Stimulated activated CD4-positive, alpha-beta T cell treated with anti-CD3 and anti-CD28 coated beads, Interleukin-1b, Interleukin-23, amount 100 ng/mL, for 24 hours (primary cell): ENCODE results near the gene MVD.

Experiments
- DNase-seq, 4 experiments: peaks; one replicate each; pipeline ENCODE4 v3.0.0-alpha.2; 2020; ENCODE audit warnings: low read depth in 4 of 4, low spot score in 1 of 4

The MVD gene

DNA sequence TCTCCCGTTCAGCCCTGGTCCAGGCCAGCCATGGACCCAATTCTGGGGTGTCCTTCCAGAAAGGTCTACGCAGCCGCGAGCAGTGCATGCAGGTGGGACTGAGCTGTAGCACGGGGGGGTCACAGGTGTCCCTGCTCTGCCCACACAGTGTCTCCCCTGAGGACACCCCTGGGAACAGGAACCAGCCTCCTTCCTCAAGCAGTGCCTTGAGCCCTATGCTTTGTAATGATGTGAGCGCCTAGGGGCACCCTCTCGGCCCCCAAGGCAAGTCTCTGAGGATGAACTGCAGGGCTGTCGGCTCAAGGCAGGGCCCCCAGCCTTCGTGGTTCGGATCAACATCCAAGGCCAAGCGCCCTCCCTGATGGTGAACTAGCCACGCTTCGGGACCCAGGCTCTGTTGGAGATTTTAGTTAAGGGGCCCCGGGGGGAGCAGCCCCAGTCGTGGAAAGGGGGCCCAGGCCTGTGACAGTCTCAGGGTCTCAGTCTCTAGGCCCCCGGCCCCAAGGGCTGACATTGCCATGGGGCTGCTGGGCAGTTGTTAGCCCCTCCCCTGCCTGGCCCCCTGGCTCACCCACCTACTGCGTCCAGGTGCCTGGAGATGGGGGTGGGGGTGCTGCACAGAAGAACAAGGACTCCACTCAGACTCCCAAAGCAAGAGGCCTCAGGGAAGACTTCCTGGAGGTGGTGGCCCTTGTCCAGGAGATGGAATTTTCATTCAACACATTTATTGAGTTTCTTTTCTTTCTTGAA is 22.2 kb downstream of the MVD start:
- DNase-seq = no peak

DNA sequence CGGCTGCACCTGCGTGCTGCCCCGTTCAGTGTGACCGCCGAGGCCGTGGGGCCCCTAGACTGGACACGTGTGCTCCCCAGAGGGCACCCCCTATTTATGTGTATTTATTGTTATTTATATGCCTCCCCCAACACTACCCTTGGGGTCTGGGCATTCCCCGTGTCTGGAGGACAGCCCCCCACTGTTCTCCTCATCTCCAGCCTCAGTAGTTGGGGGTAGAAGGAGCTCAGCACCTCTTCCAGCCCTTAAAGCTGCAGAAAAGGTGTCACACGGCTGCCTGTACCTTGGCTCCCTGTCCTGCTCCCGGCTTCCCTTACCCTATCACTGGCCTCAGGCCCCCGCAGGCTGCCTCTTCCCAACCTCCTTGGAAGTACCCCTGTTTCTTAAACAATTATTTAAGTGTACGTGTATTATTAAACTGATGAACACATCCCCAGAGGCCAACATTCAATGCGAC is 22.8 kb downstream of the MVD start:
- DNase-seq = no peak

DNA sequence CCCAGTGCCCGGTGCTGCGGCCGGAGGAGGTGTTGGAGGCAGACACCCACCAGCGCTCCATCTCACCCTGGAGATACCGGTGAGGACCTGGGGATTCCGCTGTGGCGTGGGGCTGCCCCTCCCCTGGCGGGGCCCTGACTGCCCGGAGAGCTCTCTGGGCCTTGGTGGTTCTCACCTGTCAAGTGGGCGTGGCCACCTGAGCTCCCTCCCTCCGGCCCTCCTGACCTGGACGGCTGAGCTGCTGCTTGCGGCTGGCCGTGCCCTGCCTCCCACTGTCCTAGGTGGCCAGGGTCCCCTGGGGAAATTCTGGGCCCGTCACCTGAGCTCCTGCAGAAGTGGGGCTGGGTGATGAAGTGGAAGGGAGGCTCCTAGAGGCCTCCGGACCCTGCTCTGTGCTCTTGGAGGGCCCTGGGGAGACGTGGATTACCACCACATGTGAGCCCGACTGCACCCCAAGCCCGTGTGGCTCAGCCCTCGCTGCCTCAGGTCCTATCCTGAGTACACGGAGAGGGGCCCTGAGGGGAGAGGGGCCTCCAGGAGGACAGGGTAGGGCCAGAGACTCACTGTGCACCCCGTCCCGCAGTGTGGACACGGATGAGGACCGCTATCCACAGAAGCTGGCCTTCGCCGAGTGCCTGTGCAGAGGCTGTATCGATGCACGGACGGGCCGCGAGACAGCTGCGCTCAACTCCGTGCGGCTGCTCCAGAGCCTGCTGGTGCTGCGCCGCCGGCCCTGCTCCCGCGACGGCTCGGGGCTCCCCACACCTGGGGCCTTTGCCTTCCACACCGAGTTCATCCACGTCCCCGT is 23.5 kb downstream of the MVD start:
- no peak for DNase-seq

DNA sequence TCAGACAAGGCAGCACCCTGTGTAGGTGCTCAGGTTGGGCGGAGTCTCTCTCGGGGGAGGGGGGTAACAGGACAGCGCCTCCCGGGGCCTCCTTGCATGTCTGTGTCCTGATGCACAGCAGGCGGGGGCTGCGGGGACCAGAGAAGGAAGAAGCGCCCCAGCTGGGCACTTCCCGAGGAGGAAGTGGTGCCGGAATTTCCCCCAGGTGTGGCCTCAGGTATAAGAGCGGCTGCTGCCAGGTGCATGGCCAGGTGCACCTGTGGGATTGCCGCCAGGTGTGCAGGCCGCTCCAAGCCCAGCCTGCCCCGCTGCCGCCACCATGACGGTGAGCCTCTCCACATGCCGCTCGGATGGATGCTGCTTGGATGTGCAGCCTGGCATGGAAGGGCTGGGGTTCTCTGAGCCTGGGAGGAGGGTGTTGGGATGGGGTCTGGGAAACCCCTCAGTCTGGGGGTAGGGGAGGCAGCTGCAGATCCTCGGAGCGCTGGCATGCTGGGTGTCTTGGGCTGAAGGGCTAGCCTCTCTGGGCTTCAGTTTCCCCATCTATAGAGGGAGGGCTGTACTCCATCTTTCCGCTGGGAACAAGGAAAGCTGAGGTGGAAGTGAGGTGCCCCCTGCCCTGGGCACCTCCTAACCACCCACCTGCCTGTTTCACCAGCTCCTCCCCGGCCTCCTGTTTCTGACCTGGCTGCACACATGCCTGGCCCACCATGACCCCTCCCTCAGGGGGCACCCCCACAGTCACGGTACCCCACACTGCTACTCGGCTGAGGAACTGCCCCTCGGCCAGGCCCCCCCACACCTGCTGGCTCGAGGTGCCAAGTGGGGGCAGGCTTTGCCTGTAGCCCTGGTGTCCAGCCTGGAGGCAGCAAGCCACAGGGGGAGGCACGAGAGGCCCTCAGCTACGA is 24.3 kb downstream of the MVD start, which contains the start of gene IL17C:
TSS of gene IL17C (plus strand) at position 250 of the 908 bp plus-strand sequence. CDS start at position 320, 70 bp downstream.
- DNase-seq = no peak

DNA sequence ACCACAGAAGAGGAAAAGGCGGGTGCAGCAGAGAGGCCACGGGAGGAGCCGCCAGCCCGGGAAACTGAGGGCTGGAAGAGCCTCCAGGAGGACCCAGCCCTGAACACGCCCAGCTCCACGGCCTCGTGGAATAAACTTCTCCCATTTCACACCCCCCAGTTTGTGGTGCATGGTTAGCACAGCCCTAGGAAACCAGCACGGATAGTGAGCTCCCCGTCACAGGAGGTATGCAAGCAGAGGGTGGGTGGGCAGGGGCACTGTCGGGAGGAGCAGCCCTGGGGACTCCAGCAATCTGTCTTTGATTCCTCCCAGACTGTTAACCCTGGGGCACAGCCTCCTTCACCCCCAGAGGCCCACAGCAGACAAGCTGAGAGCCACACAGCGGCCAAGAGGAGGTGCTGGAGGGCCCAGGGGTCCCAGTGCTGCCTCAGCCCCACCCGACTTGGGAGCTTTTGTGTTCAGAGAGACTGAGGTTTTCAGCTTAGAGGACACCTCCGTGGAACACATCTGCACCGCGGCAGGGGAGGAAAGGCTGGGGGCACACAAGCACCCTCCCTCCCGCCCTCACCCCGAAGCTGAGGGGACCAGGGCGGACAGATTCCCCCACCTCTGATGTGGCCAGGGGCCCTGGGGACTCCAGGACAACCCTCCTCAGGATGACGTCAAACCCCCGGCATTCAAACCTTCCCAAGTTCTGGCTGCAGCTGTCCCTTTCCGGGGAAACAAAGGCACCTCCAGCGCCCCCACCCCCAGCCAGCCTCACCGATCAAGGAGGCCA is 26.2 kb downstream of the MVD start:
- no peak for DNase-seq

DNA sequence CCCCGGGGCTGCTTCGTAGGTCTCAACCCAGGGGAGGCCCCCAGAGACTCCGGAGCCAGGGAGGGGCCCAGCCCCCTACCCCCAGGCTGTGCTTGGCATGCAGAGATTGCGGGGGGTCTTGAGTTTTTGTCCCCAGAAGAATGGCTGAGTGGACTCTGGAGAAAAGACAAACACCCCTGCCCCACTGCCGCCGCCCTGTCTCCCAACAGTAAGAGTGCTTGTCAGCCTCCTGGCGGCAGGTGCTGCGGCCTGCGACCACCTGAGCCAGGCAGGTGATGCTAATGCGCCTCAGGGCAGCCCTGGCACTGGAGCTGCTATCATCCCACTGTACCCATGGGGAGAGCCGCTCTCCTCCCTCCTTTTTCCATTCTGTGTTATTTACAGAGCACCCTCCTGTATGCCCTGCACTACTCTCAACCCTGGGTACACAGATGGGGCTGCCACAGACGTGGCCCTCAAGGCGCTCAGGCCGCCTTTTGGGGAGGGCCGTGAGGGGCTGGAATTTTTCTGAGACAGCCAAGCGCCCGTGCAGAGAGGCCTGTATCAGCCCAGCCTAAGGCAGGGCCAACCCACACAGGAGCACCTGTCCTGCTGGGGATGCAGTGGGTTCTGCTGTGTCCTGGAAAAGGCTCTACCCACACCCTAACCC is 27.1 kb downstream of the MVD start:
- no peak for DNase-seq

DNA sequence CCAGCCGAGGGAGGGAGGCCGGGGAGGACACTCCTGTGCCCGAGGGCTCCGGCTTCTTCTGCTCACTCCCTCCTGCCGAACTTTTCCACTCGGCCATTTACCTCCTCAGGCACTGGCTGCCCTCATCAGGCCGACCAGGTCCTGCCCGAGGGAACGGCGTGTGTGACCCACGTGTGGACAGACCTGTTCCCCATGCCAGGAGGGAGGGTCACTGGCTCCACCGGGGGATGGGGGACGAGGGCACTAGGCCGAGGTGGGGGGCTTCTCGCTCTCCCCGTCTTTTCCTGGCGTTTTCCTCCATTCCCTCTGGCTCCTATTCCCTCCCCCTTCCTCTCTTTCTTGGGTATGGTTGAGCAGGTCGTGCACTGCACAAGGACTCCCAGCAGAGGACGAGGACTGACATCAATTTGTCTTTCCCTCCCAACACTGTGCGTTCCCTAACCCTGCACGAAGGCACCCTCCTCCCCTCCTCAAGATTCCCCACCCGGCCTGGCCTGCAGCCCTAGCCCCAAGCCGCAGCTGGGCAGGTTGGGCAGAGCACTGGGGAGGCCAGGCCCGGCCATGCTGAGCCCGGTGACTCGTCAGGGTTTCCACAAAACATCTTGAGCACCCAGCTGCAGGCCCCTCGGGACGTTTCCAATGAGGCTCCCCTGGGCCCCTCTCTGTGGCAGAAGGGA is 27.8 kb downstream of the MVD start:
- DNase-seq = no peak

DNA sequence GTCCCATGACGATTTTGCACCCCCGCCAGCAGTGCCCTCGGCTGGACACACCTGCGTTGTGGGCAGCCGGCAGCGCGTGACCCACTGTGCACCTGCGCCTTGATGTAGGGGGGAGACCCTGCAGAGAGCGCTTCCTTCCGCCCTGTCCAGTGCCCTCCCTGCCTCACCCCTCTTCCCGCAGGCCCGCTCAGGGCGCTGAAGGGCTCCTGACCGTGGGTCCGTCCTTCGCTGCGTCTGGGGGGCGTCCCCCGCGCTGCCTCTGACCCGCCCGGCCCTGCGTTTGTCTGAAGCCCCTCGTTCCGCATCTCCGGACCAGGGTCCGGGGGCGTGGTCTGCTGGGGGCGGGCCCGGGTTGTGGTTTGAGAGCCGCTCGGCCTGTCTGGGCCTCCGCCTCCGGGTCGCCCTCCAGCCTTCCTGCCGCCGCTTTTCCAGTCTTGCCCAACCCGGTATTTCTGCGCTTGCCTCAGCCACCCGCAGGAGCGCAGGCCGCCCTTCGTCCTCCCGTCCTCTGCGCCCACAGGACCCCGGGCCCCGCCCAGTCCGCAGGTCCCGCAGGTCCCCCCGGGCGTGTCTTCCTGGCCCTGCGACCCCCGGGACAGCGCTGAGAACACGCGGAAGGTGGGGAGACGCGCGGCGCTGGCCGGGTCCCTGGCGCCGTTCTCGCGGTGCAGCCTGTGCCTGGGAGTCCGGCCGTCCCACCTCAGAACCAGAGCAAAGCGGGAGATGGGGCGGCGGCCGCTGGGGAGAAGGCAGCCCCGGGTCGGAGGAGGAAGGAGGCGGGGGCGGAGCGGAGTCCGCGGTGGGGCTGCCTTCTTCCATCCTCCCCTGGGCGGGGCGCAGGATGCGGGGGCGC is 28.5 kb downstream of the MVD start:
- DNase-seq = peak in 1 of 4 experiments; percentile 45

DNA sequence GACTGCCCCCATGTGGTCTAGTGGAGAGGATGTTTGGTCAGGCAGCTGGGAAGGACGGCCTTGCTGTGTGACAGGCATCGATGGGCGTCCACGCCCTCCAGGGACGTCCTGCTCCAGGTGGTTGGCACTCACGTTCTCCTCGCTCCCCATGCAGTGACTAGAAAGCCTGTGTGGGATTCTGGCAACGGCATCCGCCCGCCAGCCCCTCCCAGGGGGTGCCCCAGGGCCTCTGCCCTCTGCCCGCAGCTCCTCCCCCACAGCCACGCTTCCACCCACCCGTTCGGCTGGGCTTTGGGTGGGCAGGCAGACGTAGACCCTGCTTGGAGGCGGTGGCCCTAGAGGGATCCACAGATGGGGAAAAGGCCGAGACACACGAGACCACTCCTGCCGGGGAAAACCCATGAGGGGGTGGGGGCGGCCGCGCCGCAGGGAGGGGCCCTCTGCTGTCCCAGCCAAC is 29.2 kb downstream of the MVD start:
- DNase-seq = peak in 1 of 4 experiments; percentile 43

DNA sequence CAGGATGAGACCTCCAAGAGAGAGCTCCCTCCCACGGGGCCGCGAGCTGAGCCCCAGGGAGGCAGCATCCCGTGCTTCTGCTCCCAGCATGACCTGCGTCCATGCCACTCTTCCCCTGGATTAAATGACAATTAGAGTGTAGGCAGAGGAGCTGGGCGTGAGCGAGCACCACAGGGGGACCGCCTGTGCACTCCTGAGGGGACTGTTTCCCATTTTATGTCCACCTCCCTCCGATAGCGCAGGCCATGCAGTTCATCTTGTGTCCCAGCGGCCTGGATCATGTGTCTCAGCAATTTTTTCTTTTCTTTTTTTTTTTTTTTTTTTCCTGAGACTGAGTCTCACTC is 30.3 kb downstream of the MVD start:
- DNase-seq = no peak

DNA sequence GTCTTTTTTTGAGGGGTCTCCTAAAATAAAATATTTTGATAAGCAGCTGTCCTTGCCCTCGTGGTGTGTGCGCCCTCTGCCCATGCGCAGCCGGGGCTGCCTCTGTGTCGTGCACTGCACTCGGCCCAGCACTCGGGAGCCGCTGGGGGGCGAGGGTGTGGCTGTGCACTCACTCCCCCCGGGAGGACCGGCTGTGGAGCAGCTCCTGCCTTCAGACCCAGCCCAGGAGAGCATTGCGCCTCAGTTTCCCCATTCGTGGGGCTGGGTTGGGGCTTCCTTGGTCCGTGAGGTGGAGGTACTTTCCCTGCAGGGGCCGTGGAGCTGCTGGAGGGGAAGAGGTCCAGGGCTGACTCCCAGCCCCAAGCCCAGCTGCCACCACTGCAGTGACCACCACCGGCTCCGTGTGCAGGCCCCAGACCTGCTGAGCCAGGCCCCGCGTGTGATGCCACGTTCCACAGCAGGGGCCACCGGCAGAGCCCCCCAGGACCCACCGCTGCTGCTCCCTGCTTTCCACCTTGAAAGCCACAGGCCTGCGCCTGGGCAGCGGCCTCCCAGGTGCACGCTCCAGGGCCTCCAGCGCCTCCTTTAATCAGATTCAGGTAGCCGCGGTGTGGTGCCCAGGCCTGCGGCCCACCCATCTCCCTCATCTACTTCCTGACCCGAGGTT is 30.8 kb downstream of the MVD start:
- DNase-seq = no peak

DNA sequence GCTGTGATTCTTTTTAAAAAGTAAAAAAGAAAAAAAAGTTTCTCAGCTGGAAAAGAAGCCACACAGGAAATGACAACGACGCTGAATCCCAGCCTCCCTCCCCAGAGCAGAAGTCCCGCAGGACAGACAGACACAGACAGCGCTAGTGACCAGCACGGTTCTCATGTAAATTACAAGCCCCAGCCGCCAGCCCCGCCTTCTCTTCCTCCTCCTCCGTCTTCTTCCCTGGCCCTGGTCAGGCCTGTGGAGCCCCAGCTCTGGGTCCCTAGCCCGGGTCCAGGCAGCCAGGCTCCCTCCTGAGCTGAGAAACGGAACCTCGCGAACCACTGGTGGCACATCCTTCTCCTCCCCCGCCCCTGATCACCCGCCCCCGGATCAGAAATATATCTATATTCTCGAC is 31.5 kb downstream of the MVD start:
- no peak for DNase-seq

DNA sequence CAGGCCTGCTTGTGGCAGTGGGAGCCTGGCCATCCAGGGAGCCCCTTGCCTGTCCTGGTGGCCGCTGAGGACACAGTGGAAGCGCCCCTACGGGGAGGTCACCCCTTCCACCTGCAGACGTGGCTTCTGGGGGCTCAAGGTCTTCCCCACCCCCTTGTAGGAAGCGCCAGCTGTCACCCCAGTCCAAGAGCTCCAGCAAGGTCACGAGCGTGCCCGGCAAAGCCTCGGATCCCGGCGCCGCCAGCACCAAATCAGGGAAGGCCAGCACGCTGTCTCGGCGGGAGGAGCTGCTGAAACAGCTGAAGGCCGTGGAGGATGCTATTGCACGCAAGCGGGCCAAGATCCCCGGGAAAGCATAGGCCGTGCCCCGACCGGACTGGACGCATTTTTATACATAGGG is 31.9 kb downstream of the MVD start:
- no peak for DNase-seq

DNA sequence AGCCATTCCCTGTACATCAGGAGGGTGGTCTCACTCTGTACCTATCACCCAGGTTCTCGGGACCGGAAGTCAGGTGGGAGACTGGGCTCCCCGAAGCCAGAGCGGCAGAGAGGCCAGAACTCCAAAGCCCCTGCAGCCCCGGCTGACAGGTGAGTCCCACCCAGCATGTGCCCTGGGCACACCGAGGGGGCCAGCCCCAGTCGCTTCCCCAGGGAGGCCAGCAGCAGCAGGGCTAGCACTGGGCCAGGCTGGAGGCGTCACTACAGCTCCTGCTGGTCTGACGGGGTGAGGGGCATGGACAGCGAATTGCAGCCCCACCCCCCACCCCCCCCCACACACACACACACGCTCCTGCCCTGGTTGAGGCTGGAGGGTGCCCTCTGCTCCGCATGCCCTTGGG is 32.5 kb downstream of the MVD start:
- no peak for DNase-seq

DNA sequence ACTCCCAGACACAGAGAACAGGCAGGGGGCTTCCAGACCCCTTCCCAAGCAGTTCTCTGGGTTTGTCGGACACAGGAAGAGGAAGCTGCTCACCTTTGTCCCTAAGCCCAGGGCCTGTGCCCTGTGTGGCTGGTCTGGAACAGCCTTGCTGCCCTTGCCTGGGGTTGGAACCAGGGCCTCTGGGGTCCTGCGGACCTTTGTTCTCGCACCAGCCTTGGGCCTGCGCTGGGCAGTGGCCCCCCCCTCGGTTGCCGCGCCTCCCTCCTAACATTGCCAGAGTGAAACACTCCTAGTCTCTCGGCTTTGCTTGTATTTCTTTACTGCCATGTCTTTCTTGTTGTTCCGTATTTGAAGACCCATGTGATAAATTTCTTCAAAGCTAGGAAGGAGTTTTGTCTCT is 33.1 kb downstream of the MVD start:
- no peak for DNase-seq

DNA sequence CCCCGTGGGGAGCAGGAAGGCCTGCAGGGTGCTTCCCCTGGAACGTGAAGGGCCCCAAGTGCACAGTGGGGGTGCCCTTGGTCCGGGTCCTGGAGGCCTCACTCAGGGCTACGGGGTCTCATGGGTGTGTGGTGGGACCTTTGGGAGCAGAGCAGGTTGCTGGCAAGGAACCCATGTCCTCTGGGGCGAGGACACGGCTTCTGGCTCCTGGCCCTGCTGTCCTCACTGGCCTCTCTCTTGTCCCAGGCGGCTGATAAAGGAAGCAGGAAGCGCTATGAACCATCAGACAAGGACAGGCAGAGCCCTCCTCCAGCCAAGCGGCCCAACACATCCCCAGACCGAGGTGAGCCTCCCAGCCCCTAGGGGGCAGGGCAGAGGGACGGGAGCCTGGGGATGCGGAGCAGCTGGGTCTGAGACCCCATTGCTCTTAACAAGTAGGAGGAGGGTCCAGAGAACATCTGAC is 34.3 kb downstream of the MVD start:
- no peak for DNase-seq

DNA sequence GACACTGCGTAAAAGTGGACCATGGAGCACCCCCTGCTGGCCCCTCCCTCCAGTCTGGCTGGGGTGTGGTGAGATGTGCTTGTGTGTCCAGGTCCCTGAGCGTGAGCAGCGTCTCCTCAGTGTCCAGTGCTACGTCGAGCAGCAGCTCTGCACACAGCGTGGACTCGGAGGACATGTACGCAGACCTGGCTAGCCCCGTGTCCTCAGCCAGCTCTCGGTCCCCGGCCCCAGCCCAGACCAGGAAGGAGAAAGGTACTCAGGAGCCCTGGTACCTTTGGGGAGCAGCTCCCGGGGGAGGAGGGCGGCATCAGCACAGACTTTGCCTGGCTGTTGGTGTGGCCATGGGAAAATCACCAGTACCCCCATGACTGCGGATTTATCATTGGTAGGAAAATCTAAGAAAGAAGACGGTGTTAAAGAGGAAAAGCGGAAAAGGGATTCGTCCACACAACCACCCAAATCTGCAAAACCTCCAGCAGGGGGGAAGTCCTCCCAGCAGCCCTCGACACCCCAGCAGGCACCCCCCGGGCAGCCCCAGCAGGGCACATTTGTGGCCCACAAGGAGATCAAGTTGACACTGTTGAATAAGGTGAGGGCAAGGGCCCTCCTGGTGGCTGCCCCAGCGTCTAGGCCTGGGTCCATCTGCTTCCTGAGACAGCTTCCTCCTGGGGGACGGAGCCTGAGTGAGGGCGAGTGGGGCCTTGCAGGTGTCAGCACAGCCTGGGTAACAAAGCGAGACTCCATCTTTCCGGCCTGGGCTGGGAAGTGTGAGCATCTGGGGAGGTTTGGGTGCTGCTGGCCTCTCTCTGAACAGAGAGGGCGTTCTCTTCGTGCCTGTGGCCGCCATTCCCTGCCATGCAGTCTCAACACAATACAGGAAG is 35.1 kb downstream of the MVD start:
- no peak for DNase-seq
